Measurements from ENCODE around the gene A4GALT.
"Not testable (repeated sequence)": the region's sequence is repeated elsewhere in the genome, so short reads cannot be mapped to it uniquely, and the experiment has no call there.

Gene A4GALT

GRCh38 chr22:42682113-42682851 lies 38.4 kb downstream of the A4GALT start:
- Histone ChIP-seq H3K9ac (no peak overlapping the region), H3K36me3 (ENCODE audit: control insufficient read depth, insufficient read depth, low read length) (no peaks in the 10 kb centered on the region), H3K27ac (no peak overlapping the region), H3K4me3 (ENCODE audit: low read depth, low read length) (no peak overlapping the region), H3K9me3 (ENCODE audit: control insufficient read depth, low read length) (no peaks in the 10 kb centered on the region), H3K79me2 (no peaks in the 10 kb centered on the region), H3K4me2 (ENCODE audit: low read length) (no peak overlapping the region), H3K27me3 (ENCODE audit: control insufficient read depth, insufficient read depth, low read length) (no peaks in the 10 kb centered on the region), H2AFZ (no peak overlapping the region), H3K4me1 (no peaks in the 10 kb centered on the region)
- no peak for TF ChIP-seq CTCF (IDR thresholded peaks at IDR 0.05)

GRCh38 chr22:42680648-42681047 lies 40.0 kb downstream of the A4GALT start:
- Histone ChIP-seq H3K79me2 (no peaks in the 10 kb centered on the region), H3K36me3 (ENCODE audit: control insufficient read depth, insufficient read depth, low read length) (no peaks in the 10 kb centered on the region), H3K4me1 (no peaks in the 10 kb centered on the region), H3K27ac (no peak overlapping the region), H2AFZ (no peak overlapping the region), H3K4me3 (ENCODE audit: low read depth, low read length) (no peak overlapping the region), H3K9ac (no peak overlapping the region), H3K4me2 (ENCODE audit: low read length) (no peak overlapping the region), H3K27me3 (ENCODE audit: control insufficient read depth, insufficient read depth, low read length) (no peaks in the 10 kb centered on the region), H3K9me3 (ENCODE audit: control insufficient read depth, low read length) (no peaks in the 10 kb centered on the region)
- TF ChIP-seq CTCF (IDR thresholded peaks at IDR 0.05) = no peak

GRCh38 chr22:42679691-42680090 lies 41.0 kb downstream of the A4GALT start:
- Histone ChIP-seq H3K36me3 (ENCODE audit: control insufficient read depth, insufficient read depth, low read length) (no peaks in the 10 kb centered on the region), H3K4me3 (ENCODE audit: low read depth, low read length) (no peak overlapping the region), H2AFZ (no peak overlapping the region), H3K4me1 (no peaks in the 10 kb centered on the region), H3K27ac (no peak overlapping the region), H3K9ac (no peak overlapping the region), H3K79me2 (no peaks in the 10 kb centered on the region), H3K9me3 (ENCODE audit: control insufficient read depth, low read length) (no peaks in the 10 kb centered on the region), H3K27me3 (ENCODE audit: control insufficient read depth, insufficient read depth, low read length) (no peaks in the 10 kb centered on the region), H3K4me2 (ENCODE audit: low read length) (no peak overlapping the region)
- TF ChIP-seq CTCF (IDR thresholded peaks at IDR 0.05) = no peak

DNA sequence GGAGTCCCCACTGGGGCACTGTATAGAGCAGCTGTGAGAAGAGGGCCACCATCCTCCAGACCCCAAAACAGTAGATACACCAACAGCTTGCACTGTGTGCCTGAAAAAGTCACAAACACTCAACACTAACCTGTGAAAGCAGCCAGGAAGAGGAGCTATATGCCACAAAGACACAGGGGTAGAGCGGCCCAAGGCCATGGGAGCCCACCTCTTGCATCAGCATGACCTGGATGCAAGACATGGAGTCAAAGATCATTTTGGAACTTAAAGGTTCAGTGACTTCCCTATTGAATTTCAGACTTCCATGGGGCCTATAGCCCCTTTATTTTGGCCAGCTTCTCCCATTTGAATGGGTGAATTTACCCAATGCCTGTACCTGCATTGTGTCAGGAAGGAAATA lies 41.8 kb downstream of the A4GALT start:
- H3K9ac ChIP-seq = no peak overlapping the region
- H3K79me2 ChIP-seq = no peaks in the 10 kb centered on the region
- no peak for TF ChIP-seq CTCF (IDR thresholded peaks at IDR 0.05)
- no peaks in the 10 kb centered on the region for H3K4me1 ChIP-seq
- no peaks in the 10 kb centered on the region for H3K27me3 ChIP-seq (ENCODE audit: control insufficient read depth, insufficient read depth, low read length)
- H3K4me3 ChIP-seq (ENCODE audit: low read depth, low read length) = no peak overlapping the region
- H3K4me2 ChIP-seq (ENCODE audit: low read length) = no peak overlapping the region
- H3K9me3 ChIP-seq (ENCODE audit: control insufficient read depth, low read length) = no peaks in the 10 kb centered on the region
- no peak overlapping the region for H2AFZ ChIP-seq
- H3K36me3 ChIP-seq (ENCODE audit: control insufficient read depth, insufficient read depth, low read length) = no peaks in the 10 kb centered on the region
- no peak overlapping the region for H3K27ac ChIP-seq

DNA sequence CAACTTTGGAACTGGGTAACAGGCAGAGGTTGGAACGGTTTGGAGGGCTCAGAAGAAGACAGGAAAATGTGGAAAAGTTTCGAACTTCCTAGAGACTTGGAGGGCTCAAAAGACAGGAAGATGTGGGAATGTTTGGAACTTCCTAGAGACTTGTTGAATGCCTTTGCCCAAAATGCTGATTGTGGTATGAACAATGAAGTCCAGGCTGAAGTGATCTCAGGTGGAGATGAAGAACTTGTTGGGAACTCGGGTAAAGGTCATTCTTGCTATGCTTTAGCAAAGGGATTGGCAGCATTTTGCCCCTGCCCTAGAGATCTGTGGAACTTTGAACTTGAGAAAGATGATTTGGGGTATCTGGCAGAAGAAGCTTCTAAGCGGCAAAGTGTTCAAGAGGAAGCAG lies 42.7 kb downstream of the A4GALT start:
- not testable (repeated sequence) for H3K4me2 ChIP-seq (ENCODE audit: low read length); H3K79me2 ChIP-seq; H3K4me3 ChIP-seq (ENCODE audit: low read depth, low read length); H3K27me3 ChIP-seq (ENCODE audit: control insufficient read depth, insufficient read depth, low read length); H3K36me3 ChIP-seq (ENCODE audit: control insufficient read depth, insufficient read depth, low read length); H2AFZ ChIP-seq; H3K9ac ChIP-seq; H3K4me1 ChIP-seq; H3K9me3 ChIP-seq (ENCODE audit: control insufficient read depth, low read length)
- peak overlapping the region; percentile 6 for H3K27ac ChIP-seq
